Nephron (organoid): ENCODE measurements around the gene CACNA1C.

ENCODE experiments used
- H3K27ac Mint-ChIP-seq, 3 experiments: 2 replicates each; pipeline ENCODE4 v1.8.0; 2020; ENCODE audit warnings: mixed read lengths in 3 of 3, mild to moderate bottlenecking in 2 of 3, moderate library complexity in 1 of 3
- H3K27me3 Mint-ChIP-seq: 2 replicates; pipeline ENCODE4 v1.8.0; 2021; ENCODE audit warnings: low read depth, mild to moderate bottlenecking, moderate library complexity, mixed read lengths
- H3K36me3 Mint-ChIP-seq: 2 replicates; pipeline ENCODE4 v1.8.0; 2020; ENCODE audit warnings: low read depth, mixed read lengths
- H3K4me1 Mint-ChIP-seq: 2 replicates; pipeline ENCODE4 v1.8.0; 2020; ENCODE audit warnings: mixed read lengths
- H3K4me3 Mint-ChIP-seq, 3 experiments: 2 replicates each; pipeline ENCODE4 v1.8.0; 2020; ENCODE audit warnings: mild to moderate bottlenecking in 3 of 3, mixed read lengths in 3 of 3, moderate library complexity in 2 of 3
- H3K9me3 Mint-ChIP-seq: 2 replicates; pipeline ENCODE4 v1.8.0; 2020; ENCODE audit warnings: mixed read lengths
- TF ChIP-seq, protein P1 (sequence below), 3 experiments: fragments of 200-600 bp; sonication (generic); IDR thresholded peaks; one replicate each; pipeline ENCODE4 v1.5.0; 2021; ENCODE audit warnings: antibody characterized with exemption in 3 of 3; ENCODE audit not compliant: unreplicated experiment in 3 of 3

Gene CACNA1C

DNA sequence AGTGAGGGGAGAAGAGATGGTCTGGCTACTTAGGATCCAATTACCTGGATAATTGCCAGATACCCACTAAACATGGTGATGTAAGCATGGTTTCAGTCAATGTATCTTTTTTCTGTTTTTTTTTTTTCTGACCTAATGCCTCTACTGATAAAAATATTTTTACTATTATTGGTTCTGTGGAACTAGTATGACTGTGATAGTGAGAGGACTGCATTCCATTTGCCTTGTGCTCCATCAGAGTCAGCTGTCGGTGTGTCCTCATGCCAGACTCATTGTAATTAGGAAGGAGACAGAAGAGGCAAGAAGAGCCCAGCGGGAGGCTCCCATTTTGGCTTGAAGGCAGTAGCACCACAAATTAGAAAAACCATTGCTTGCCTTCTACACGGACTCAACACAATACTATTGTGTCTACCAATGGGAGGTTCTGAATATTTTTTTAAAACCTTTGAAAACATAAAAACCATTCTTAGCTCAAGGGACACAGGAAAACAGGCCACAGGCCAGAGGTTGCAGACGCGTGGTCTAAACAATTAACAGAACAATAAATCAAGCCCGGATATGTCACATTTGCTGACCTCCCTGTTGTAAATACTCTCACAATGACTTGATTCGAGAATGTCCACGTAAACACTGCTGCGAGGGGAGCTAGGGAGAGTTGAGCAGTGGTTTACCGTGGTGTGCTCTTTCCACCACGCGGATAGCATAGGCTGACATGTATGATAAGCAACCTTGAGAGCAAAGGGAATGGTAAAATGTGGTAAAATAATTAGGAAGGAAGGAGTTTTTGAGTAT, 35.0 kb upstream of the CACNA1C start:
- Mint-ChIP-seq H3K9me3 (no peaks in the 10 kb centered on the region), H3K4me3 (peak overlapping the region in 1 of 3 experiments; percentile 19), H3K36me3 (no peaks in the 10 kb centered on the region), H3K4me1 (peaks cover 46% of the 10 kb centered on the region), H3K27me3 (peaks cover 5% of the 10 kb centered on the region), H3K27ac (peak overlapping the region; percentile 68 to 90 (median 82))
- TF ChIP-seq, protein P1, sequence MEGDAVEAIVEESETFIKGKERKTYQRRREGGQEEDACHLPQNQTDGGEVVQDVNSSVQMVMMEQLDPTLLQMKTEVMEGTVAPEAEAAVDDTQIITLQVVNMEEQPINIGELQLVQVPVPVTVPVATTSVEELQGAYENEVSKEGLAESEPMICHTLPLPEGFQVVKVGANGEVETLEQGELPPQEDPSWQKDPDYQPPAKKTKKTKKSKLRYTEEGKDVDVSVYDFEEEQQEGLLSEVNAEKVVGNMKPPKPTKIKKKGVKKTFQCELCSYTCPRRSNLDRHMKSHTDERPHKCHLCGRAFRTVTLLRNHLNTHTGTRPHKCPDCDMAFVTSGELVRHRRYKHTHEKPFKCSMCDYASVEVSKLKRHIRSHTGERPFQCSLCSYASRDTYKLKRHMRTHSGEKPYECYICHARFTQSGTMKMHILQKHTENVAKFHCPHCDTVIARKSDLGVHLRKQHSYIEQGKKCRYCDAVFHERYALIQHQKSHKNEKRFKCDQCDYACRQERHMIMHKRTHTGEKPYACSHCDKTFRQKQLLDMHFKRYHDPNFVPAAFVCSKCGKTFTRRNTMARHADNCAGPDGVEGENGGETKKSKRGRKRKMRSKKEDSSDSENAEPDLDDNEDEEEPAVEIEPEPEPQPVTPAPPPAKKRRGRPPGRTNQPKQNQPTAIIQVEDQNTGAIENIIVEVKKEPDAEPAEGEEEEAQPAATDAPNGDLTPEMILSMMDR (IDR thresholded peaks at IDR 0.05; ENCODE audit: unreplicated experiment in 3 of 3) = no peak

GRCh38 chr12:2018391-2018790, 34.4 kb upstream of the CACNA1C start:
- Mint-ChIP-seq H3K4me1 (peaks cover 41% of the 10 kb centered on the region), H3K4me3 (no peak overlapping the region), H3K27me3 (peaks cover 8% of the 10 kb centered on the region), H3K27ac (peak overlapping the region; percentile 68 to 90 (median 82)), H3K9me3 (no peaks in the 10 kb centered on the region), H3K36me3 (no peaks in the 10 kb centered on the region)
- TF ChIP-seq, protein P1 (IDR thresholded peaks at IDR 0.05; ENCODE audit: unreplicated experiment in 3 of 3) = no peak

GRCh38 chr12:2019126-2019525, 33.7 kb upstream of the CACNA1C start:
- Mint-ChIP-seq H3K4me1 (peaks cover 34% of the 10 kb centered on the region), H3K4me3 (no peak overlapping the region), H3K27me3 (peaks cover 10% of the 10 kb centered on the region), H3K36me3 (no peaks in the 10 kb centered on the region), H3K9me3 (no peaks in the 10 kb centered on the region), H3K27ac (peak overlapping the region in 2 of 3 experiments; percentile 68 to 71)
- TF ChIP-seq, protein P1 (IDR thresholded peaks at IDR 0.05; ENCODE audit: unreplicated experiment in 3 of 3) = no peak

DNA sequence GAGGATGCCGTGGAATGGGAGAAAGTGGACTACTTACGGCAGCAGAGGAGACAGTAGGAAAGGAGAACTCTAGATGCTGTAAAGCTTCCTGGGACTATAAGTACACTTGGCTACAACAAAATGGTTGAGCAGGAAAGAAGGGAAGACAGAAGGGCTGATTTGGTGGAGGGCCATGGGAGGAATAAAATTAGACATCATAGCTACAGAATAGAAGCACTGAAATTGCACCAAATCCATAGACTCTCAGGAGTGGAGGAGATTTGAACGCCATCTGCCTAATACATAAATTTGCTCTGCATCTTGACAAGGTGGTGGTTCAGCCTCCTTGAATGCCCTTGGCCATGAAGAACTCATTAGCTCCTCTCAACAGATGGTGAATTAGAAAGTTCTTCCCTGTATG, 32.3 kb upstream of the CACNA1C start:
- TF ChIP-seq, protein P1 (IDR thresholded peaks at IDR 0.05; ENCODE audit: unreplicated experiment in 3 of 3) = no peak
- Mint-ChIP-seq H3K4me1 (peaks cover 30% of the 10 kb centered on the region), H3K27me3 (peaks cover 14% of the 10 kb centered on the region)

DNA sequence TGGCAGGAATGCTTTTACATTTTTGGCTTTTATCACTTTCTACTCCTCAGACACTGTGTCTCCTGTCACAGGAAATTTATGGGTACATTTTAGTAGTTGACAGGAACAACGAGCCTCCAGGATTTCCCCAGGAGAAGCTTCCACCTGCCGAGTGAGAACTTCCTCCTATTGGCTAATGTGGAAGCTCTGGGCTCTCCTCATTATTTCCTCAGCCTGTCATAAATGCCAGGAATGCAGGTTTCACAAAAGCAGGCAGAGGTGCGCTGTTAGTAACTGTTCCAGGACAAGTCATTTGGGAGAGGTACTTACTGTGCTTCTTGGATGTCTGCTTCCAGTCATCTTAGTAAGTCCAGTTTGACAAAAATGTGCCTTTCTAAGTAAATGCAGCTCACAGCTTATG, 29.4 kb upstream of the CACNA1C start:
- Mint-ChIP-seq H3K4me3 (no peak overlapping the region), H3K27me3 (peaks cover 14% of the 10 kb centered on the region), H3K4me1 (peaks cover 13% of the 10 kb centered on the region), H3K36me3 (no peaks in the 10 kb centered on the region), H3K27ac (no peak overlapping the region), H3K9me3 (no peaks in the 10 kb centered on the region)
- TF ChIP-seq, protein P1 (IDR thresholded peaks at IDR 0.05; ENCODE audit: unreplicated experiment in 3 of 3) = no peak

More for the DNA sequence above, 32.3 kb upstream of the CACNA1C start:
- Mint-ChIP-seq H3K9me3 (no peaks in the 10 kb centered on the region), H3K36me3 (no peaks in the 10 kb centered on the region), H3K27ac (no peak overlapping the region), H3K4me3 (no peak overlapping the region)

GRCh38 chr12:2027351-2027750, 25.4 kb upstream of the CACNA1C start:
- Mint-ChIP-seq H3K4me3 (no peak overlapping the region), H3K27me3 (peaks cover 16% of the 10 kb centered on the region), H3K36me3 (no peaks in the 10 kb centered on the region), H3K27ac (no peak overlapping the region), H3K4me1 (no peaks in the 10 kb centered on the region), H3K9me3 (no peaks in the 10 kb centered on the region)
- TF ChIP-seq, protein P1 (IDR thresholded peaks at IDR 0.05; ENCODE audit: unreplicated experiment in 3 of 3) = no peak
